Tibial artery (tissue), 4 donors: ENCODE data around the gene FETUB.

Experiments
- DNase-seq, 2 donors: peaks; one replicate each; pipeline ENCODE4 v3.0.0-alpha.2; 2019
- H3K27ac ChIP-seq, 2 donors: fragments of 200-600 bp; sonication (generic) in 1 of 2; 1 replicate in 1 of 2; 2 replicates in 1 of 2; pipeline ENCODE4 v1.5.1; 2018 to 2019; ENCODE audit warnings: mild to moderate bottlenecking in 1 of 2
- H3K27me3 ChIP-seq, 2 donors: fragments of 200-600 bp; sonication (generic) in 1 of 2; one replicate each; pipeline versions ENCODE4 v1.5.1 to v1.6.0; 2016 to 2019
- H3K36me3 ChIP-seq, 3 donors: fragments of 200-600 bp; sonication (generic) in 2 of 3; one replicate each; pipeline ENCODE4 v1.5.1; 2016 to 2019; ENCODE audit warnings: mild to moderate bottlenecking in 2 of 3
- H3K4me1 ChIP-seq, 4 donors: fragments of 200-600 bp; sonication (generic) in 2 of 4; 1 replicate in 3 of 4; 2 replicates in 1 of 4; pipeline ENCODE4 v1.5.1; 2016 to 2019
- H3K4me3 ChIP-seq, 2 donors: fragments of 200-600 bp; sonication (generic) in 1 of 2; 1 replicate in 1 of 2; 2 replicates in 1 of 2; pipeline ENCODE4 v1.5.1; 2018 to 2019; ENCODE audit warnings: mild to moderate bottlenecking in 2 of 2
- H3K9me3 ChIP-seq, 3 donors: fragments of 200-600 bp; sonication (generic) in 1 of 3; one replicate each; pipeline ENCODE4 v1.5.1; 2016 to 2019
- CTCF ChIP-seq, 2 experiments: fragments of 200-600 bp in 1 of 2; fragments of 450-650 bp in 1 of 2; IDR thresholded peaks; one replicate each; pipeline ENCODE4 v1.5.1; 2017 to 2019; ENCODE audit warnings: antibody characterized with exemption in 2 of 2, mild to moderate bottlenecking in 1 of 2, moderate library complexity in 1 of 2
- intact Hi-C: fragments of 100-400 bp; cut with DNase I; formaldehyde crosslinking; loops from one replicate; pipeline ENCODE4 v1.15.0; 2023; ENCODE audit warnings: low total_unique reads

FETUB gene

GRCh38 chr3:186635532-186635931 is 4.7 kb upstream of the FETUB start:
- Histone ChIP-seq H3K9me3 (no peaks in the 10 kb centered on the region), H3K36me3 (no peaks in the 10 kb centered on the region), H3K27ac (no peak overlapping the region), H3K4me1 (peaks cover 0 to 6% (median 2%) of the 10 kb centered on the region in 4 donors), H3K27me3 (peaks cover 0 to 7% of the 10 kb centered on the region in 2 donors), H3K4me3 (no peak overlapping the region)
- no peak for DNase-seq
- intact Hi-C loops = no loop called here
- TF ChIP-seq CTCF (IDR thresholded peaks at IDR 0.05) = no peak

GRCh38 chr3:186636536-186636935 is 3.7 kb upstream of the FETUB start:
- peaks cover 0 to 9% (median 2%) of the 10 kb centered on the region in 4 donors for H3K4me1 ChIP-seq
- no peaks in the 10 kb centered on the region for H3K36me3 ChIP-seq
- no peak for DNase-seq
- no peak overlapping the region for H3K4me3 ChIP-seq
- no peak for TF ChIP-seq CTCF (IDR thresholded peaks at IDR 0.05)
- H3K9me3 ChIP-seq = no peaks in the 10 kb centered on the region
- no peak overlapping the region for H3K27ac ChIP-seq
- intact Hi-C loops = no loop called here
- peaks cover 0 to 7% of the 10 kb centered on the region in 2 donors for H3K27me3 ChIP-seq

GRCh38 chr3:186637686-186638085 is 2.5 kb upstream of the FETUB start:
- DNase-seq = no peak
- Histone ChIP-seq H3K4me1 (peaks cover 0 to 9% (median 2%) of the 10 kb centered on the region in 4 donors), H3K27ac (no peak overlapping the region), H3K4me3 (no peak overlapping the region), H3K36me3 (no peaks in the 10 kb centered on the region), H3K27me3 (peaks cover 0 to 7% of the 10 kb centered on the region in 2 donors), H3K9me3 (no peaks in the 10 kb centered on the region)
- intact Hi-C loops = no loop called here
- no peak for TF ChIP-seq CTCF (IDR thresholded peaks at IDR 0.05)

- Histone ChIP-seq H3K4me3 (no peak overlapping the region), H3K4me1 (peaks cover 0 to 9% (median 2%) of the 10 kb centered on the region in 4 donors), H3K27me3 (peaks cover 0 to 7% of the 10 kb centered on the region in 2 donors), H3K27ac (no peak overlapping the region), H3K36me3 (no peaks in the 10 kb centered on the region), H3K9me3 (no peaks in the 10 kb centered on the region)
- no peak for DNase-seq
- no peak for TF ChIP-seq CTCF (IDR thresholded peaks at IDR 0.05)
- intact Hi-C loops = no loop called here
Observed at GRCh38 chr3:186638259-186638658, 1.9 kb upstream of the FETUB start.

- peaks cover 0 to 9% (median 2%) of the 10 kb centered on the region in 4 donors for H3K4me1 ChIP-seq
- no peak overlapping the region for H3K27ac ChIP-seq
- no peak overlapping the region for H3K4me3 ChIP-seq
- intact Hi-C loops = no loop called here
- no peak for TF ChIP-seq CTCF (IDR thresholded peaks at IDR 0.05)
- peaks cover 0 to 12% of the 10 kb centered on the region in 2 donors for H3K27me3 ChIP-seq
- no peaks in the 10 kb centered on the region for H3K36me3 ChIP-seq
- no peaks in the 10 kb centered on the region for H3K9me3 ChIP-seq
- no peak for DNase-seq
Observed at GRCh38 chr3:186640473-186640818, 247 bp downstream of the FETUB start.

GRCh38 chr3:186640929-186641328 is 730 bp downstream of the FETUB start:
- TF ChIP-seq CTCF (IDR thresholded peaks at IDR 0.05) = no peak
- no peak overlapping the region for H3K4me3 ChIP-seq
- intact Hi-C loops = no loop called here
- H3K36me3 ChIP-seq = no peaks in the 10 kb centered on the region
- no peak overlapping the region for H3K27ac ChIP-seq
- H3K9me3 ChIP-seq = no peaks in the 10 kb centered on the region
- H3K4me1 ChIP-seq = peaks cover 0 to 9% (median 2%) of the 10 kb centered on the region in 4 donors
- no peak for DNase-seq
- peaks cover 0 to 12% of the 10 kb centered on the region in 2 donors for H3K27me3 ChIP-seq
